Thymus (tissue), 11 donors: ENCODE measurements around the gene DNAH12. TPM values are rescaled to one million over a fixed set of nuclear protein-coding genes. Genes with fewer than 3 reads are reported as not detected.

Source experiments
- DNase-seq, 9 donors: peaks; one replicate each; pipeline ENCODE4 v3.0.0-alpha.2; 2013; ENCODE audit warnings: low spot score in 9 of 9, low read depth in 6 of 9, missing footprints in 1 of 9
- H3K27ac ChIP-seq, 2 donors: one replicate each; pipeline ENCODE4 v1.5.1; 2013; ENCODE audit warnings: control low read depth in 1 of 2, low read depth in 1 of 2, low read length in 1 of 2, mild to moderate bottlenecking in 1 of 2, moderate library complexity in 1 of 2
- H3K27me3 ChIP-seq, 2 donors: one replicate each; pipeline ENCODE4 v1.5.1; 2013; ENCODE audit warnings: low read length in 1 of 2; ENCODE audit not compliant: control insufficient read depth in 2 of 2, insufficient read depth in 1 of 2
- H3K36me3 ChIP-seq, 2 donors: one replicate each; pipeline ENCODE4 v1.5.1; 2013; ENCODE audit warnings: low read length in 1 of 2, mild to moderate bottlenecking in 1 of 2, moderate library complexity in 1 of 2; ENCODE audit not compliant: control insufficient read depth in 2 of 2, insufficient read depth in 2 of 2
- H3K4me1 ChIP-seq, 2 donors: one replicate each; pipeline ENCODE4 v1.5.1; 2013; ENCODE audit warnings: low read length in 2 of 2; ENCODE audit not compliant: control insufficient read depth in 2 of 2, insufficient read depth in 2 of 2
- H3K4me3 ChIP-seq, 2 donors: one replicate each; pipeline ENCODE4 v1.5.1; 2013; ENCODE audit warnings: low read length in 2 of 2, control low read depth in 1 of 2, mild to moderate bottlenecking in 1 of 2
- H3K9me3 ChIP-seq, 2 donors: one replicate each; pipeline ENCODE4 v1.5.1; 2013; ENCODE audit warnings: low read length in 1 of 2, mild to moderate bottlenecking in 1 of 2; ENCODE audit not compliant: control insufficient read depth in 2 of 2, insufficient read depth in 1 of 2
- WGBS: extraction: QIAGEN DNeasy Blood & Tissue Kit; methylation state at CpG from one replicate; pipeline ENCODE4 v1.1.7; 2013; 5-methylcytosine and 5-hydroxymethylcytosine counted together
- polyA plus RNA-seq: library from polyadenylated mRNA; stranded (reverse); fragments of 200-250 nt; gene quantifications from one replicate; pipeline ENCODE4 v1.2.3, GENCODE V29; 2013
- total RNA-seq: library from RNA; stranded (reverse); fragments of 120-200 nt; gene quantifications from one replicate; pipeline ENCODE4 v1.2.4, GENCODE V29; 2013
- donor health status: healthy.

DNAH12 gene
- total and polyA plus RNA-seq, 2 donors = 0.14 to 1.2 TPM

DNA sequence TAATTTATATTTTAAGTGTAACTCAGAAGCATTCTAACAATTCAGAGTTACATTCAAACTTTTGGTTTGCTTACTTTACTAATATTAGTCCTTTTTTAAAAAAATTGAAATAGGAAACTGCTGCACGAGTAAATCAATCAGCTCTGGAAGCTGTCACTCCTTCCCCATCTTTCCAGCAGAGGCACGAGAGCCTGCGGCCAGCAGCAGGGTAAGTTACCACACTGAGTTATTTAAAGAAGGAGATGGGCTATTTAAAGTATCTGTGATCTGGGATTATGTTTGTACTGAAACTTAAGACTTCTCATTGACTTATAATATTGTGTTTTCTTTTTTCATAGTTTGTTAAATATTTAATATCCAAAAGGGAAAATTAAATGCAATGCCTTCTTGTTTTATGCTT lies 287.3 kb downstream of the DNAH12 start:
- DNase-seq = no peak
- Histone ChIP-seq H3K4me3 (no peak overlapping the region), H3K9me3 (no peaks in the 10 kb centered on the region), H3K27ac (no peak overlapping the region), H3K4me1 (no peaks in the 10 kb centered on the region), H3K27me3 (no peaks in the 10 kb centered on the region), H3K36me3 (peaks cover 24 to 56% of the 10 kb centered on the region in 2 donors)
- WGBS = 97% methylated on average over 3 of the region's 3 CpGs

DNA sequence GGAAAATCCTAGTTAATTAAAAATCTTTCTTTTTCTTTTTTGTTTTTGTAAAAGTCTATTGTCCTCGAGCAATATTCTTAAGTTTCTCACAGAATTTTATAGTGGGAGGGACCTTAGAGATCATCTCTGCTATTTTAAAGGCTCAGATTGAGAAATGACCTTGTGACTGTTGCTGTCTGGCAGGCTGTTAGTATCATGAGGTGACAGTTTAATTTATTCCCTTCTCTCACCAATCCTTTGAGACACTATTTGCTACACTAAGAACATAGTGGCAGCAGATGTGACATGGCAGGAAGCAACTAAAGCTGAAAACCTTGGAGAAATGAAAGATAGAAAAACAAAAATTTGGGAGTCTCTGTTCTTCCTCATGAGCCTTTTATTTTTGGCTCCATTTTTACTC lies 291.7 kb downstream of the DNAH12 start:
- DNase-seq = no peak
- no peaks in the 10 kb centered on the region for H3K27me3 ChIP-seq
- peaks cover 30 to 32% of the 10 kb centered on the region in 2 donors for H3K36me3 ChIP-seq
- H3K27ac ChIP-seq = no peak overlapping the region
- WGBS = 93% methylated on average over 1 of the region's 1 CpG
- no peaks in the 10 kb centered on the region for H3K9me3 ChIP-seq
- no peaks in the 10 kb centered on the region for H3K4me1 ChIP-seq
- no peak overlapping the region for H3K4me3 ChIP-seq

DNA sequence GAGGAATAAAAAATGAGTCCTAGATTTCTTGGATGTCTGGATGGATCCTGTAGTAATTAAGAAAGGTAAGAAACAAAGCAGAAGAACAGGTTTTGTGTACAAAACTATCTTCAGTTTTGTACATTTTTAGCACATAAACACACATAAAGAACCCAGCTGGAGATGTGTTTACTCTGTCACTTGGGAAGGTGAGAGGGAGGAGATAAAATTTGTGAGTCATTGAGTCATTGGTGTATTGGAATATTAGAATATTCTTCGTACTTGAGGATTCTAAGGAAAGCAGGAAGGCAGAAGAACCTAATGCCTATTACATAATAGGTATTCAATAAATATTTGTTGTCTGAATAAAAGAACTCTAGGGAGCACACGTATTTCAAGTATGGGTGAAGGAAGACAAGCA lies 299.2 kb downstream of the DNAH12 start:
- Histone ChIP-seq H3K27me3 (no peaks in the 10 kb centered on the region), H3K27ac (no peak overlapping the region), H3K9me3 (no peaks in the 10 kb centered on the region), H3K36me3 (peaks cover 19 to 53% of the 10 kb centered on the region in 2 donors), H3K4me3 (no peak overlapping the region), H3K4me1 (no peaks in the 10 kb centered on the region)
- no peak for DNase-seq
- WGBS = over 99% methylated on average over 2 of the region's 2 CpGs

Other genes starting within 250 kb of the DNAH12 start
- 9.5 TPM for gene PDE12, start 11.9 kb upstream of the DNAH12 start, total RNA-seq
- 5.7 TPM for gene PDE12, start 11.9 kb upstream of the DNAH12 start, polyA plus RNA-seq
- 43.4 TPM for gene ARF4, start 53.0 kb upstream of the DNAH12 start, total RNA-seq
- 152 TPM for gene ARF4, start 53.0 kb upstream of the DNAH12 start, polyA plus RNA-seq
- gene DENND6A, start 148.7 kb upstream of the DNAH12 start, total RNA-seq = 17.4 TPM
- gene DENND6A, start 148.7 kb upstream of the DNAH12 start, polyA plus RNA-seq = 23.3 TPM
- 25.8 TPM for gene SLMAP, start 212.0 kb upstream of the DNAH12 start, total RNA-seq
- gene SLMAP, start 212.0 kb upstream of the DNAH12 start, polyA plus RNA-seq = 36.3 TPM